GM12878 (cell line): ENCODE measurements around the gene PRM3. TPM values are rescaled to one million over a fixed set of nuclear protein-coding genes. Genes with fewer than 3 reads are reported as not detected.

Experiments used
- BACH1 ChIP-seq: fragments of 450-650 bp; IDR thresholded peaks from 2 replicates; pipeline ENCODE4 v1.6.1; 2017; ENCODE audit warnings: mild to moderate bottlenecking, borderline replicate concordance
- BCL3 ChIP-seq: IDR thresholded peaks from 2 replicates; pipeline ENCODE4 v1.6.1; 2011; ENCODE audit warnings: borderline replicate concordance, low read depth, mild to moderate bottlenecking, moderate library complexity, low read length; ENCODE audit not compliant: insufficient read depth, poor library complexity, severe bottlenecking
- GATAD2B ChIP-seq: fragments of 450-650 bp; conservative IDR thresholded peaks from 2 replicates; pipeline ENCODE4 v1.6.1; 2017; ENCODE audit warnings: low read depth, mild to moderate bottlenecking, moderate library complexity
- HDGF ChIP-seq: fragments of 450-650 bp; IDR thresholded peaks from 2 replicates; pipeline ENCODE4 v1.6.1; 2016; ENCODE audit warnings: antibody characterized with exemption
- IKZF2 ChIP-seq, 2 experiments: fragments of 450-650 bp; IDR thresholded peaks; 2 replicates each; pipeline ENCODE4 v1.6.1; 2017; ENCODE audit warnings: mild to moderate bottlenecking in 2 of 2, moderate library complexity in 2 of 2
- POU2F2 ChIP-seq: IDR thresholded peaks from 3 replicates; pipeline ENCODE4 v1.6.1; 2011; ENCODE audit warnings: low read depth, mild to moderate bottlenecking, low read length, borderline replicate concordance
- RCOR1 ChIP-seq: conservative IDR thresholded peaks from 2 replicates; pipeline ENCODE4 v1.6.1; 2012; ENCODE audit warnings: low read depth, low read length, improper control_type of control experiment
- SIX5 ChIP-seq: IDR thresholded peaks from 2 replicates; pipeline ENCODE4 v1.6.1; 2011; ENCODE audit warnings: mild to moderate bottlenecking, low read depth, low read length, moderate library complexity; ENCODE audit not compliant: severe bottlenecking
- SUZ12 ChIP-seq: fragments of 200-600 bp; sonication (generic); IDR thresholded peaks from one replicate; pipeline ENCODE4 v1.6.1; 2018; ENCODE audit warnings: antibody characterized with exemption, mild to moderate bottlenecking; ENCODE audit not compliant: unreplicated experiment
- ZBTB33 ChIP-seq: fragments of 450-650 bp; IDR thresholded peaks from 2 replicates; pipeline ENCODE4 v1.6.1; 2017; ENCODE audit warnings: mild to moderate bottlenecking
- ZNF24 ChIP-seq: fragments of 450-650 bp; IDR thresholded peaks from 2 replicates; pipeline ENCODE4 v1.6.1; 2017; ENCODE audit warnings: antibody characterized with exemption, mild to moderate bottlenecking
- ZNF592 ChIP-seq: fragments of 450-650 bp; IDR thresholded peaks from 2 replicates; pipeline ENCODE4 v1.6.1; 2017; ENCODE audit warnings: mild to moderate bottlenecking, moderate library complexity
- polyA plus RNA-seq, 11 experiments: library from polyadenylated mRNA; depleted of rRNA in 4 of 11; unstranded in 6 of 11; stranded (reverse) in 5 of 11; fragments of >200 nt; fragmentation: Nextera tagmentation in 4 of 11; fragmentation: Illumina TruSeq in 1 of 11; extraction: Ambion mirVana in 4 of 11; extraction: Trizol in 1 of 11; gene quantifications; 1 replicate in 1 of 11; 2 replicates in 10 of 11; pipeline versions ENCODE4 v1.2.1 to v1.2.3, GENCODE V29; 2011 to 2016; ENCODE audit warnings: inconsistent platforms in 2 of 11, missing spikeins in 2 of 11, low read depth in 1 of 11
- total RNA-seq, 4 experiments: library from RNA; depleted of rRNA in 3 of 4; stranded (reverse); fragments of >200 nt in 3 of 4; fragmentation: Illumina TruSeq in 1 of 4; extraction: Trizol in 1 of 4; gene quantifications; 2 replicates each; pipeline versions ENCODE4 v1.2.1 to v1.2.3, GENCODE V29; 2013 to 2021
- TF ChIP-seq, protein P1 (sequence below): fragments of 450-650 bp; IDR thresholded peaks from 2 replicates; pipeline ENCODE4 v1.6.1; 2016; ENCODE audit warnings: mild to moderate bottlenecking

Gene PRM3
- total and polyA plus RNA-seq, 10 of the 15 experiments (the other 5 are each of a cell fraction or from before 2014, with no cell fraction given): not detected

- TF ChIP-seq, protein P1, sequence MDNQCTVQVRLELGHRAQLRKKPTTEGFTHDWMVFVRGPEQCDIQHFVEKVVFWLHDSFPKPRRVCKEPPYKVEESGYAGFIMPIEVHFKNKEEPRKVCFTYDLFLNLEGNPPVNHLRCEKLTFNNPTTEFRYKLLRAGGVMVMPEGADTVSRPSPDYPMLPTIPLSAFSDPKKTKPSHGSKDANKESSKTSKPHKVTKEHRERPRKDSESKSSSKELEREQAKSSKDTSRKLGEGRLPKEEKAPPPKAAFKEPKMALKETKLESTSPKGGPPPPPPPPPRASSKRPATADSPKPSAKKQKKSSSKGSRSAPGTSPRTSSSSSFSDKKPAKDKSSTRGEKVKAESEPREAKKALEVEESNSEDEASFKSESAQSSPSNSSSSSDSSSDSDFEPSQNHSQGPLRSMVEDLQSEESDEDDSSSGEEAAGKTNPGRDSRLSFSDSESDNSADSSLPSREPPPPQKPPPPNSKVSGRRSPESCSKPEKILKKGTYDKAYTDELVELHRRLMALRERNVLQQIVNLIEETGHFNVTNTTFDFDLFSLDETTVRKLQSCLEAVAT: peak; percentile 85
- TF ChIP-seq SUZ12 (no peak), POU2F2 (0 out of 3 replicates have a peak, but pooled peaks have one; percentile 1), GATAD2B (0 out of 2 replicates have a peak, but pooled peaks have one; percentile 38), RCOR1 (no peak), ZBTB33 (peak; percentile 89), IKZF2 (IDR thresholded peaks at IDR 0.05) (peak in 1 of 2 experiments; percentile 9; a peak in 2 of 4 replicates), ZNF24 (0 out of 2 replicates have a peak, but pooled peaks have one; percentile 20), SIX5 (no peak), HDGF (peak; percentile 28; the same call in 1 of the 2 replicates), BACH1 (no peak), ZNF592 (0 out of 2 replicates have a peak, but pooled peaks have one; percentile 61), BCL3 (no peak)
Observed at GRCh38 chr16:11257131-11257938, 16.1 kb downstream of the PRM3 start (continued).
